Ishikawa (cell line): Measurements from ENCODE around the gene SMC1B.

Source experiments
- CEBPB ChIP-seq: IDR thresholded peaks from 2 replicates; pipeline ENCODE4 v1.6.1; 2012
- CREB1 ChIP-seq: IDR thresholded peaks from 2 replicates; pipeline ENCODE4 v1.6.1; 2012; ENCODE audit warnings: low read depth
- EGR1 ChIP-seq: IDR thresholded peaks from 2 replicates; pipeline ENCODE4 v1.6.1; 2012
- EP300 ChIP-seq: IDR thresholded peaks from 2 replicates; pipeline ENCODE4 v1.6.1; 2012; ENCODE audit warnings: borderline replicate concordance
- FOXM1 ChIP-seq: IDR thresholded peaks from 2 replicates; pipeline ENCODE4 v1.6.1; 2012; ENCODE audit warnings: low read depth, borderline replicate concordance
- MAX ChIP-seq: IDR thresholded peaks from 2 replicates; pipeline ENCODE4 v1.6.1; 2012
- NFIC ChIP-seq: IDR thresholded peaks from 2 replicates; pipeline ENCODE4 v1.6.1; 2012
- RAD21 ChIP-seq: IDR thresholded peaks from 2 replicates; pipeline ENCODE4 v1.6.1; 2012; ENCODE audit warnings: low read depth
- REST ChIP-seq: IDR thresholded peaks from 2 replicates; pipeline ENCODE4 v1.6.1; 2012; ENCODE audit warnings: low read depth, mild to moderate bottlenecking
- TAF1 ChIP-seq: IDR thresholded peaks from 2 replicates; pipeline ENCODE4 v1.6.1; 2012; ENCODE audit warnings: low read depth, mild to moderate bottlenecking
- TCF12 ChIP-seq: IDR thresholded peaks from 2 replicates; pipeline ENCODE4 v1.6.1; 2012; ENCODE audit warnings: low read depth
- TEAD4 ChIP-seq: IDR thresholded peaks from 2 replicates; pipeline ENCODE4 v1.6.1; 2012
- USF1 ChIP-seq: IDR thresholded peaks from 2 replicates; pipeline ENCODE4 v1.6.1; 2012
- YY1 ChIP-seq: IDR thresholded peaks from 2 replicates; pipeline ENCODE4 v1.6.1; 2012; ENCODE audit warnings: low read depth
- ZBTB7A ChIP-seq: IDR thresholded peaks from 2 replicates; pipeline ENCODE4 v1.6.1; 2012; ENCODE audit warnings: low read depth

The SMC1B gene

GRCh38 chr22:45397806-45398205 lies 15.6 kb downstream of the SMC1B start:
- TF ChIP-seq EP300 = no peak
- TF ChIP-seq CREB1 = no peak
- no peak for TF ChIP-seq MAX
- peak; percentile 11; the same call in 1 of the 2 replicates for TF ChIP-seq RAD21
- no peak for TF ChIP-seq TEAD4
- TF ChIP-seq USF1 = no peak
- TF ChIP-seq CEBPB = no peak

GRCh38 chr22:45389546-45389945 lies 23.9 kb downstream of the SMC1B start:
- TF ChIP-seq CREB1 = no peak

- TF ChIP-seq TCF12 (no peak), FOXM1 (no peak), NFIC (no peak), YY1 (no peak), RAD21 (no peak), USF1 (no peak), ZBTB7A (no peak), REST (no peak), MAX (no peak), EGR1 (no peak), EP300 (no peak), CEBPB (no peak), CREB1 (no peak), TAF1 (no peak), TEAD4 (no peak)
These were observed 32.1 kb downstream of the SMC1B start for GRCh38 chr22:45381348-45381747.

GRCh38 chr22:45376703-45377102 lies 36.7 kb downstream of the SMC1B start:
- TF ChIP-seq CREB1 (no peak), USF1 (no peak), ZBTB7A (no peak), TCF12 (no peak), EP300 (no peak), YY1 (no peak), EGR1 (no peak), MAX (no peak), RAD21 (no peak), REST (no peak), TEAD4 (no peak), FOXM1 (no peak), CEBPB (no peak), NFIC (no peak), TAF1 (no peak)

- TF ChIP-seq CEBPB (no peak), EP300 (no peak), TCF12 (no peak), NFIC (no peak), EGR1 (no peak), REST (no peak), USF1 (no peak)
These were observed 37.4 kb downstream of the SMC1B start for GRCh38 chr22:45376009-45376408.
